Heart left ventricle (tissue), 16 donors: ENCODE measurements around the gene CSN1S1. TPM values are rescaled to one million over a fixed set of nuclear protein-coding genes. Genes with fewer than 3 reads are reported as not detected.

Source experiments
- ATAC-seq, 4 donors: fragments of 200-7000 bp; cut with Tn5 transposase; one replicate each; pipeline ENCODE4 v1.9.1; 2020 to 2022; ENCODE audit warnings: moderate library complexity in 4 of 4, mild to moderate bottlenecking in 3 of 4, moderate number of reproducible peaks in 1 of 4
- DNase-seq, 5 donors: peaks; one replicate each; pipeline ENCODE4 v3.0.0-alpha.2; 2020
- H3K27ac ChIP-seq, 12 donors: fragments of 200-600 bp; sonication (generic) in 4 of 12; one replicate each; pipeline versions ENCODE4 v1.5.0 to v1.8.0; 2016 to 2022; ENCODE audit warnings: mild to moderate bottlenecking in 2 of 12
- H3K27me3 ChIP-seq, 9 donors: fragments of 200-600 bp; sonication (generic) in 2 of 9; one replicate each; pipeline versions ENCODE4 v1.5.1 to v1.8.0; 2016 to 2022; ENCODE audit warnings: mild to moderate bottlenecking in 3 of 9
- H3K36me3 ChIP-seq, 9 donors: fragments of 200-600 bp; sonication (generic) in 2 of 9; one replicate each; pipeline versions ENCODE4 v1.5.0 to v1.8.0; 2018 to 2022; ENCODE audit warnings: mild to moderate bottlenecking in 2 of 9
- H3K4me1 ChIP-seq, 12 donors: fragments of 200-600 bp; sonication (generic) in 4 of 12; one replicate each; pipeline versions ENCODE4 v1.5.0 to v1.8.0; 2016 to 2022; ENCODE audit warnings: mild to moderate bottlenecking in 3 of 12
- H3K4me3 ChIP-seq, 12 donors: fragments of 200-600 bp; sonication (generic) in 4 of 12; one replicate each; pipeline versions ENCODE4 v1.5.0 to v1.8.0; 2017 to 2022; ENCODE audit warnings: mild to moderate bottlenecking in 9 of 12, moderate library complexity in 4 of 12
- H3K9me3 ChIP-seq, 12 donors: fragments of 200-600 bp; sonication (generic) in 4 of 12; one replicate each; pipeline versions ENCODE4 v1.5.0 to v1.8.0; 2016 to 2022; ENCODE audit warnings: mild to moderate bottlenecking in 1 of 12
- POLR2A ChIP-seq, 2 donors: fragments of 450-650 bp; IDR thresholded peaks; one replicate each; pipeline ENCODE4 v1.6.1; 2017; ENCODE audit warnings: antibody characterized with exemption in 2 of 2, mild to moderate bottlenecking in 2 of 2, moderate library complexity in 2 of 2
- WGBS, 4 donors: extraction: QIAGEN DNeasy Blood & Tissue Kit in 2 of 4; methylation state at CpG; one replicate each; pipeline versions ENCODE4 v1.1.5 to v1.1.7; 2013 to 2018; 5-methylcytosine and 5-hydroxymethylcytosine counted together
- intact Hi-C, 10 donors: fragments of 100-400 bp; cut with DNase I; formaldehyde crosslinking; loops; one replicate each; pipeline versions ENCODE4 v1.11.1 to v1.14.2; 2022
- polyA plus RNA-seq, 2 donors: library from polyadenylated mRNA; stranded (reverse); fragments of 200-250 nt; gene quantifications; one replicate each; pipeline ENCODE4 v1.2.3, GENCODE V29; 2013
- total RNA-seq, 9 donors: library from RNA; depleted of rRNA in 2 of 9; stranded (reverse); fragments of >200 nt in 2 of 9; fragmentation: NEBNext Ultra II Directional in 3 of 9; extraction: Animal tissue kit (Norgen Biotek cat#: 25700) in 3 of 9; gene quantifications; one replicate each; pipeline versions ENCODE4 v1.1.0 to v1.2.4, GENCODE V29; 2016 to 2023
- TF ChIP-seq, protein P1 (sequence below), 12 donors: fragments of 200-600 bp; sonication (generic) in 4 of 12; IDR thresholded peaks; one replicate each; pipeline versions ENCODE4 v1.5.0 to v1.8.0; 2018 to 2022; ENCODE audit warnings: antibody characterized with exemption in 12 of 12, mild to moderate bottlenecking in 5 of 12
- donor health status: ischemic (EF 13 %, LVEDD 7.1; RV severe dilation, severe dysfunction).
- donor health status: healthy with polysubstance abuse.
- donor health status: DM: no; HTN: yes; CAD: no.
- donor health status: DM: no; HTN: no; CAD: no.
- donor health status: ischemic (EF 25% LVEDD 6.9; RV normal size, moderate dysfunction).
- donor health status: ischemic (EF 25% LVEDD 5.7; RV mildly dilated, moderate dysfunction).
- donor health status: healthy.
- donor health status: DM: yes; HTN: yes; CAD: no.
- donor health status: ischemic (EF 35%, LVEDD 5.7; RV mildly dilated, moderate dysfunction).
- donor health status: nonischemic (EF 11% LVEDD 7.7; RV severe dilation, severe dysfunction).
- donor health status: DM: yes; HTN: yes; CAD: no.
- donor health status: PGD.
- donor health status: ischemic (EF 29% LVEDD 5.4; RV normal size, mild dysfunction).
- donor health status: nonischemic (EF 23%, LVEDD 6.1; RV moderate dilation, normal function).

CSN1S1 gene
- total and polyA plus RNA-seq, 11 donors: 0.12 TPM; not detected in 10

GRCh38 chr4:69934150-69934549, 3.3 kb downstream of the CSN1S1 start:
- DNase-seq (no peak), ATAC-seq (no peak)
- no peaks in the 10 kb centered on the region for H3K4me1 ChIP-seq
- no peak overlapping the region for H3K27ac ChIP-seq
- TF ChIP-seq, protein P1, sequence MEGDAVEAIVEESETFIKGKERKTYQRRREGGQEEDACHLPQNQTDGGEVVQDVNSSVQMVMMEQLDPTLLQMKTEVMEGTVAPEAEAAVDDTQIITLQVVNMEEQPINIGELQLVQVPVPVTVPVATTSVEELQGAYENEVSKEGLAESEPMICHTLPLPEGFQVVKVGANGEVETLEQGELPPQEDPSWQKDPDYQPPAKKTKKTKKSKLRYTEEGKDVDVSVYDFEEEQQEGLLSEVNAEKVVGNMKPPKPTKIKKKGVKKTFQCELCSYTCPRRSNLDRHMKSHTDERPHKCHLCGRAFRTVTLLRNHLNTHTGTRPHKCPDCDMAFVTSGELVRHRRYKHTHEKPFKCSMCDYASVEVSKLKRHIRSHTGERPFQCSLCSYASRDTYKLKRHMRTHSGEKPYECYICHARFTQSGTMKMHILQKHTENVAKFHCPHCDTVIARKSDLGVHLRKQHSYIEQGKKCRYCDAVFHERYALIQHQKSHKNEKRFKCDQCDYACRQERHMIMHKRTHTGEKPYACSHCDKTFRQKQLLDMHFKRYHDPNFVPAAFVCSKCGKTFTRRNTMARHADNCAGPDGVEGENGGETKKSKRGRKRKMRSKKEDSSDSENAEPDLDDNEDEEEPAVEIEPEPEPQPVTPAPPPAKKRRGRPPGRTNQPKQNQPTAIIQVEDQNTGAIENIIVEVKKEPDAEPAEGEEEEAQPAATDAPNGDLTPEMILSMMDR (IDR thresholded peaks at IDR 0.05): no peak
- TF ChIP-seq POLR2A (IDR thresholded peaks at IDR 0.05): no peak
- no peaks in the 10 kb centered on the region for H3K9me3 ChIP-seq
- WGBS, 4 donors: 56 to 72% (median 67%) methylated on average over 4 of the region's 4 CpGs
- intact Hi-C loops: no loop called here
- H3K27me3 ChIP-seq: no peaks in the 10 kb centered on the region
- no peaks in the 10 kb centered on the region for H3K36me3 ChIP-seq
- no peak overlapping the region for H3K4me3 ChIP-seq

DNA sequence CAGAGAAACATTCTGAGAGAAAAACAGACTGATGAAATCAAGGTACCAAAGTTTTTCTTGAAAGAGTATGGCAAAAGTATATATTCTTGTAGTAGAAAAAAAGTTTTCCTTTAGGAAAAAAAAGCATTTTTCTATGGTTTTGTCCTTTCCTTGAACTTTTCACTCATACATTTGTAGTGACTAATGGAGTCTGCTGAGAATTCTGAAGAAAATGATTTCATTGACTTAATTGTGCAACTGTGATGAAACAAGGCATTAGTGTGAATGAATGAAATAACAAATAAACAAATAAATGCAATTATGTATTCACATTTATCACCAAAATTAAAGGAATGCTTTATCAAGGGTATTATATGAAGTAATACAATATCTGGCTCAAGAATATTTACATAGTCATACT, 5.7 kb downstream of the CSN1S1 start:
- DNase-seq: no peak
- Histone ChIP-seq H3K27me3 (no peaks in the 10 kb centered on the region), H3K36me3 (no peaks in the 10 kb centered on the region), H3K9me3 (no peaks in the 10 kb centered on the region), H3K4me3 (no peak overlapping the region), H3K4me1 (no peaks in the 10 kb centered on the region), H3K27ac (no peak overlapping the region)
- ATAC-seq: no peak
- intact Hi-C loops: no loop called here
- TF ChIP-seq, protein P1 (IDR thresholded peaks at IDR 0.05): no peak
- no peak for TF ChIP-seq POLR2A (IDR thresholded peaks at IDR 0.05)

DNA sequence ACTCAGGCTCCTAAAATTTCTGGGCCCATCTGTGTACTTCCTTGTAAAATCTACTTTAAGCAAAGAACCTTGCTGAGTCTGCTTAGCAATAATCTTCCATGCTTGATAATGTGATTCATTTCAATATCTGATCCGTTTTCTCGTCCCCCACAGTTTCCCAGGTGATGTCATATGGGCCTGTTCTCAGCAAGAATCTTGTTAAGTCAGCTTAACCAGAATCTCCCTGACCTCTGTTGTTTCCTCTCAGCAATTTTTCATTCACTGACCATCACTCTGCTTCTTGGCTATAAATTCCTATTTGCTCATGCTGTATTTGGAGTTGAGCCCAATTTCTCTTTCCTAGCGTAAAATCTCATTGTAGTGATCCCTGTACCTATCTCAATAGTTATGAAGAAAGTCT, 20.7 kb downstream of the CSN1S1 start:
- TF ChIP-seq POLR2A (IDR thresholded peaks at IDR 0.05): no peak
- TF ChIP-seq, protein P1 (IDR thresholded peaks at IDR 0.05): no peak
- intact Hi-C loops: no loop called here
- DNase-seq: no peak
- Histone ChIP-seq H3K27me3 (no peaks in the 10 kb centered on the region), H3K4me3 (no peak overlapping the region), H3K27ac (no peak overlapping the region), H3K36me3 (no peaks in the 10 kb centered on the region), H3K4me1 (no peaks in the 10 kb centered on the region), H3K9me3 (peaks cover 0 to 9% (median 0%) of the 10 kb centered on the region in 12 donors)
- ATAC-seq: no peak
- WGBS, 4 donors: 58 to 69% (median 62%) methylated on average over 3 of the region's 3 CpGs

GRCh38 chr4:69957209-69957608, 26.3 kb downstream of the CSN1S1 start:
- DNase-seq: no peak
- TF ChIP-seq POLR2A (IDR thresholded peaks at IDR 0.05): no peak
- TF ChIP-seq, protein P1 (IDR thresholded peaks at IDR 0.05): no peak
- intact Hi-C loops: no loop called here
- H3K4me1 ChIP-seq: no peaks in the 10 kb centered on the region
- peaks cover 0 to 5% (median 0%) of the 10 kb centered on the region in 12 donors for H3K9me3 ChIP-seq
- H3K36me3 ChIP-seq: no peaks in the 10 kb centered on the region
- no peaks in the 10 kb centered on the region for H3K27me3 ChIP-seq
- ATAC-seq: no peak
- 88 to 96% (median 93%) methylated on average over 1 of the region's 1 CpG for WGBS, 4 donors
- no peak overlapping the region for H3K4me3 ChIP-seq
- H3K27ac ChIP-seq: no peak overlapping the region
